A673 (cell line): Measurements from ENCODE around the gene NACAD.

Experiments used
- EZH2 ChIP-seq: fragments of 200-600 bp; sonication (generic); IDR thresholded peaks from 2 replicates; pipeline ENCODE4 v1.6.1; 2017; ENCODE audit warnings: borderline replicate concordance, low read depth, mild to moderate bottlenecking, mixed read lengths, antibody characterized with exemption, low read length; ENCODE audit not compliant: poor library complexity, severe bottlenecking
- TF ChIP-seq, protein P1 (sequence below): fragments of 300-800, 200-600 bp; sonication (generic); conservative IDR thresholded peaks from 2 replicates; pipeline ENCODE4 v1.5.1; 2017; ENCODE audit warnings: low read depth, mild to moderate bottlenecking, antibody characterized with exemption, low read length, moderate library complexity, mixed read lengths

DNA sequence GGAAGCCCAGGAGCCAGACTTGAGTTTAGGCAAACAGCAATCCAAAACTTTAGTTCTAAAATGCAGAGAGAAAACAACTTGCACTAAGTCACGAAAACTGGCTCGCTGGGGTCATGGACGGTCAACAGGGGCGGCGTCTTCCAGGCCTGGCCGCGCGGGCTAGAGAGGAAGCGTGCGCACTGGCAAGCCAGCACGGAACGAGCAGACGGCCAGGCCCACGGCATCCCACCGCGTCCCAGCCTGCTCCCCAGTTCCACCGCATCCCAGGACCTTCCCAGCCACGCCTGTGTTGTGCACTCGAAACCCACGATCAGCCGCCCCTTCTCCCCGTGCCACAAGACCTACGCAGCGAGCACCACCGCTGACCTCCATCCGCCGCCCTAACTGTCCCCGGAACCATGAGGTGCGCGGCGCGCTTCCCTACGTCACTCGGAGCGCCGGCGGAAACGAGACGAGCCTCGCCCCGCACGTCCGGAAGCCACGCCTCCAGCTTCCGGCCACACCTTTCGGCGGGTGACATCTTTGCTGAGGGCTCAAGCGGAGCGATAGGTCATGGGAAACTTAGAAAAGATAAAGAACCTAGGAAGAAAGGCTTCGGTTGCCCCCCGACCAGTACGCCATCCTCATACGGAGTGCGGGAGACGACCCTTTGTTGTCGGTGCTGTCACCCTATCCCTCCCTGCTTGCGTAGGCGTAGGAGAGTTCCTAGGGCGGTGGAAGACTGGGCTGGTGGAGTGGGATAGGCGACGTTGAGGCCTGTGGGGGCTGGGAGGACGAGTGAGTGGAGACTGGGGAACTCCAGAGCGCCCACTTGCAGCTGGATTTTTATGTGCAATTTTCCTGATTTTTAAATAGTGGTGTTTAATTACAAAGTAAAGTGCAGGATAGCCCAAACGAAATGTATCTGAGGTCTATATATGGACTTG is 22.8 kb upstream of the NACAD start, which contains the start of gene TBRG4:
- TF ChIP-seq, protein P1, sequence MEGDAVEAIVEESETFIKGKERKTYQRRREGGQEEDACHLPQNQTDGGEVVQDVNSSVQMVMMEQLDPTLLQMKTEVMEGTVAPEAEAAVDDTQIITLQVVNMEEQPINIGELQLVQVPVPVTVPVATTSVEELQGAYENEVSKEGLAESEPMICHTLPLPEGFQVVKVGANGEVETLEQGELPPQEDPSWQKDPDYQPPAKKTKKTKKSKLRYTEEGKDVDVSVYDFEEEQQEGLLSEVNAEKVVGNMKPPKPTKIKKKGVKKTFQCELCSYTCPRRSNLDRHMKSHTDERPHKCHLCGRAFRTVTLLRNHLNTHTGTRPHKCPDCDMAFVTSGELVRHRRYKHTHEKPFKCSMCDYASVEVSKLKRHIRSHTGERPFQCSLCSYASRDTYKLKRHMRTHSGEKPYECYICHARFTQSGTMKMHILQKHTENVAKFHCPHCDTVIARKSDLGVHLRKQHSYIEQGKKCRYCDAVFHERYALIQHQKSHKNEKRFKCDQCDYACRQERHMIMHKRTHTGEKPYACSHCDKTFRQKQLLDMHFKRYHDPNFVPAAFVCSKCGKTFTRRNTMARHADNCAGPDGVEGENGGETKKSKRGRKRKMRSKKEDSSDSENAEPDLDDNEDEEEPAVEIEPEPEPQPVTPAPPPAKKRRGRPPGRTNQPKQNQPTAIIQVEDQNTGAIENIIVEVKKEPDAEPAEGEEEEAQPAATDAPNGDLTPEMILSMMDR = peak; percentile 55
- no peak for TF ChIP-seq EZH2
